M059J (cell line): ENCODE measurements around the gene XK. TPM values are rescaled to one million over a fixed set of nuclear protein-coding genes. Genes with fewer than 3 reads are reported as not detected.
"Not testable (repeated sequence)": the region's sequence is repeated elsewhere in the genome, so short reads cannot be mapped to it uniquely, and the experiment has no call there.

Source experiments
- DNase-seq: peaks from one replicate; pipeline ENCODE4 v3.0.0-alpha.2; 2012; ENCODE audit warnings: low read depth
- total RNA-seq: library from RNA; depleted of rRNA; stranded (reverse); fragments of >200 nt; shearing (Covaris generic); gene quantifications from 2 replicates; pipeline ENCODE4 v1.2.3, GENCODE V29; 2014; rRNA removed

XK gene, protein sequence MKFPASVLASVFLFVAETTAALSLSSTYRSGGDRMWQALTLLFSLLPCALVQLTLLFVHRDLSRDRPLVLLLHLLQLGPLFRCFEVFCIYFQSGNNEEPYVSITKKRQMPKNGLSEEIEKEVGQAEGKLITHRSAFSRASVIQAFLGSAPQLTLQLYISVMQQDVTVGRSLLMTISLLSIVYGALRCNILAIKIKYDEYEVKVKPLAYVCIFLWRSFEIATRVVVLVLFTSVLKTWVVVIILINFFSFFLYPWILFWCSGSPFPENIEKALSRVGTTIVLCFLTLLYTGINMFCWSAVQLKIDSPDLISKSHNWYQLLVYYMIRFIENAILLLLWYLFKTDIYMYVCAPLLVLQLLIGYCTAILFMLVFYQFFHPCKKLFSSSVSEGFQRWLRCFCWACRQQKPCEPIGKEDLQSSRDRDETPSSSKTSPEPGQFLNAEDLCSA
- total RNA-seq = 1.3 and 1.6 TPM in 2 replicates

DNA sequence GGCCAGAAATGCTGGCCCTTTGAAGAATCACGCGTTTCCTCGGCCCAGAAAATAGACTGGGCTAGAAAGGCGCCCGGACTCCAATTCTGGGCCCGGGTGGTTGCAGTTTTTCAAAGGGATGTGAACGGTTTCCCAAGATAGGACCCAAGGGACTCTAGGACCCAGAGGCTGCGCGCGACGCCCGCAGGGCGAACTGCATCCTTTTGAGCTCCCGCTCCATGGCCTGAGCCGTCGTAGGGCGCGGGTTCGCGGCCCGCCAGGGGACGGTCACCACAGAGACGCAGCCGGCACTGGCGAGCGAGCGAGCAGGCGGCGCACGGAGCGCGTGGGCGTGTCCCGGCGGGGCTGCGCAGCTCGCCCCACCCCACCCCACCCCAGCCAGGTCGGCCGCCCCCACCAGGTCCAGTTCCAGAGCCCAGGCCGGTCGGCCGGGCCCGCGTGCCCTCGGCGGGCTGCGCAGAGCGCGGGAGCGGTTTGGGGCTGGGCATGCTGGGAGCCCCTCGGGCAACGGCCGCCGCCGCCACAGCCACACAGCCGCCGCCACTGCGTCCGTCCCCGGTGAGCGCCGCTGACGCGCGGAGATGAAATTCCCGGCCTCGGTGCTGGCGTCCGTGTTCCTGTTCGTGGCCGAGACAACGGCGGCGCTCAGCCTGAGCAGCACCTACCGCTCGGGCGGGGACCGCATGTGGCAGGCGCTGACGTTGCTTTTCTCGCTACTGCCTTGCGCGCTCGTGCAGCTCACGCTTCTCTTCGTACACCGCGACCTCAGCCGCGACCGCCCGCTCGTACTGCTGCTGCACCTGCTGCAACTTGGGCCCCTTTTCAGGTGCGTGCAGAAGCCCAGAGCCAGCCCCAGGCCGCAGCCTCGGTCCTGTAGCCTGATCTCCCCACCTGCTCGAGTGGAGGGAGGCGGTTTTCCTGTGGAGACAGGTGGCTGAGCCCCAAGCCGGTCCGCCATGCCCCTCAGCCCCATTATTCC lies at the start of gene XK:
Gene XK (plus strand): TSS at position 411 of the 979 bp plus-strand sequence. CDS start 171 bp downstream, at position 582.
- peak; percentile 69 for DNase-seq

DNA sequence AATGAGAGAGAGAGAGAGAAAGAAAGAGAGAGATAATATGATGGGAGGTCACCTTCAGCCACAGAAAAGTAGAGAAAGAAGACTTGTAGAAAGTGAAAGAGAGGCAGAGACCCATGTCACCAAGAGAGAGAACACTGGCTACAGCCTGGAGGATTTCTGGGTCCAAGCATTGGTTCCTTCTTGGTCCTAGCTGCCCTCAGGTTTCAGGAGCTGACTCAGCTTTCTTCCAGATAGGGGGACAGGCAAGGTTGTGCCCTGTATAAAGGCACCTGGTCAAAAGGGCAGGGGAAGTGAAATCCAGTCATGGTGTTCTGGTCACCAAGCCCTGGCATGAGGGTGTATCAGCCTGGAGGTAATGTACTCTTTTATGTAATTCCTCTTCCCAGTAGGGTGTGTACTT lies 47.5 kb upstream of the XK start:
- no peak for DNase-seq

DNA sequence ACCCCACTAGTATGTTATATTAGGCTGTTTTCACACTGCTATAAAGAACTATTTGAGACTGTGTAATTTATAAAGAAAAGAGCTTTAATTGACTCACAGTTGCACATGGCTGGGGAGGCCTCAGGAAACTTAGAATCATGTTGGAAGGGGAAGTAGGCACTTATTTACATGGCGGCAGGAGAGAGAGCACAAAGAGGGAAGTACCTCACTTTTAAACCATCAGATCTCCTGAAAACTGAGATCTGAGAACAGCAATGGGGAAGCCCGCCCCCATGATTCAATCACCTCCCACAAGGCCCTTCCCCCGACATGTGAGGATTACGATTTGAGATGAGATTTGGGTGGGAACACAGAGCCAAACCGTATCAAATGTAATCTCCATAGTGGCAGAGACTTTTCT lies 45.4 kb upstream of the XK start:
- DNase-seq = no peak

DNA sequence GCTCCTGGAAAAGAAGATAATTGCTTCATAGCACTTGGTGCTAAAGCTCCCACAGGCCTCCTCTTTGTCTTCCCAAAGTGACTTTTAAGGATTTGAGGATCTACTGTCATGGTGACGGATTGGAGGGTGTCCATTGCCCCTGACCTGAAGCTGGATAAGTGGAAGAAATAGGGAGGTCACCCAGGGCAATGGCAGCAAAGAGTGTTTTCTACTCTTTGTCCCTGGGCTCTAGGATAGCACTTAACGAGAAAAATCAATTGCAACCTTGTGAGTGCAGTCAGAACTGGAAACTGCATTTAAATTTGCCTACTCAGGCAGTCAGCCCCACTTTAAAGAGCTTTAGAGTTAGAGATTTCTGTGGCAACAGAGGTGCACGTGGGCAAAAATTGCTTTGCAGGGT lies 43.7 kb upstream of the XK start:
- DNase-seq = no peak

DNA sequence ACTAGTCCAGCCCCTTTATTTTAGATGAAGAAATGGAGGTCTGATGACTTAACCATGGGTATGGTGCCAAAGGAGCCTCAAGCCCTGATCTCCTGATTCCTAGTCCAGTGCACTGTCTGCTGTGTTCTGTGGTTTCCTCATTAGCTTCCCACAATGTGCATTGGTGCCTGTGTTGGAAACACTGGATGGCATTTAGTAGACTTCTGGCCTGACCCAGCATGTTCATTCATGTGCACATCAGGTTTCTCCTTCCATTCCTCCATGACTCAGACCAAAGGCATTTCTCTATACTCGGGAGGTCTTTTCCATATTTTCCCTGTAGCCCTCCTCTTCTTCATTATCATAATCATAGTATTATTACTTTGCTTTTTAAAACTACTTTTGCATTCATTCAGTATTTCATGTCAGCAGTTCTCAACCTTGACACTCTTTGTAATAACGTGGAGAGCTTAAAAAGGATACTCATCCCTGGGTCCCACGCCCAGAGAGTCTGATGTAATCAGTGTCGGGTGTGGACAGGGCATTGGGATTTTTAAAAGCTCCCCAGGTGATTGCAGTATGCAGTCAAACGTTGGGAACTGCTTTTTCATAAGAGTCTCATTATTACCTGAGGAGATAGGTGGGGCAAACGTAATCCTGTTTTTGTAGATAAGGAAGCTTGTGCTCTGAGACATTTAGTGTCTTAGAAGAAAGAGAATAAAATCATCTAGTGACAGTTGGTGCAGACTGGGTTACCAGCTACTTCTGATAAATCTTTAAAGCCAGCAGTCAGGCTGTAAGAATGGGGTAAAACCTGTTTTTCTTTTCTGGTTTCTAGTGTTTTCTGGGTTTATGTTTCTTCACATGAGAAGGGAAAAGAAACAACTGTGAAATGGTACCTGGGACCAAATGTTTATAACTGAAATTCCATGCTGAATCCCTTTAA lies 40.9 kb upstream of the XK start:
- peak; percentile 19 for DNase-seq

DNA sequence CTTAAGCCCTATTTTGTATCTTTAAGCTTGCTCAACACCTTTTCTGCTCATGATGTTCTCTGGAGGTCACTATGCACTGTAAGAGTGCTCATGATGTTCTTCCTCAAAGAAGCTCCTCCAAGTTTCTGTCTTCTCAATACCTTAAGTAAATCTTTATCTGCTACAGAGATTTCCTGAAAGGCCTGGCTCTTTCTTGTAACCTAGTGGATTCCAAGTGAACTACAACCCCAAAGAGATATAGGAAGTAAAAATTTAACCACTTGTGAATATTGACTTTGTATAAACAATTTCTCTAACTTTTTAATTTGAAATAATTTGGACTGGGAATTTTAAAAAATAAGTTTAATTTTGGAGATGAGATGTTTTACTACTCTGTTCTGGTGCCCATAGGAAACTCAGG lies 39.3 kb upstream of the XK start:
- DNase-seq = no peak

DNA sequence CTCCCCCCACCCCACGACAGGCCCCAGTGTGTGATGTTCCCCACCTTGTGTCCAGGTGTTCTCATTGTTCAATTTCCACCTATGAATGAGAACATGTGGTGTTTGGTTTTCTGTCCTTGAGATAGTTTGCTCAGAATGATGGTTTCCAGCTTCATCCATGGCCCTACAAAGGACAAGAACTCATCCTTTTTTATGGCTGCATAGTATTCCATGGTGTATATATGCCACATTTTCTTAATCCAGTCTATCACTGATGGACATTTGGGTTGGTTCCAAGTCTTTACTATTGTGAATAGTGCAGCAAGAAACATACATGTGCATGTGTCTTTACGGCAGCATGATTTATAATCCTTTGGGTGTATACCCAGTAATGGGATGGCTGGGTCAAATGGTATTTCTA lies 34.7 kb upstream of the XK start:
- DNase-seq = not testable (repeated sequence)

DNA sequence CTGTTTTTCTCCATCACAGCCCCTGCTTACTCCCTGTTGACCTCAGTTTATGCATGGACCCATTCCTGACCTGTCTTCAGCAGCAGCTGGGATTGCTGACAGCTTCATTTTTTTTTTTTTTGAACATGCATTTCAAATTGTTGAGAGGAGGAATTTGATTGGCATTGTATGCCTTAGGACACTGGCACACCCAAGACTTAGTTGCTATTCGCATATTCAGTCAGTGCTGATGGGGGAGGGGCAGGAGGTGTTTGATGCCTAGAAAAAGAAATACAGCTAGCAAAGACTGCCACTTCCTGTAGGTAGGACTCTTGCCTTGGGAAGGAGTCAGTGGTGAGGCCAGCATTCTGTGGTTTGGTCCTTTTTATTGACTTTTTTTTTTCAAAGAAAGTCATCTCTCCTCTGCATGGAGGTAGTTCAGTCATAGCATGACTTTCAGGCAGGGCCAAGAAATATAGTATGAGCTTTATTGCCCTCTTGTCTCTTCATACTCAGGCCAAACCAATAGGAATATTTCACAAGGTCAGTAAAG lies 33.6 kb upstream of the XK start:
- peak; percentile 30 for DNase-seq

DNA sequence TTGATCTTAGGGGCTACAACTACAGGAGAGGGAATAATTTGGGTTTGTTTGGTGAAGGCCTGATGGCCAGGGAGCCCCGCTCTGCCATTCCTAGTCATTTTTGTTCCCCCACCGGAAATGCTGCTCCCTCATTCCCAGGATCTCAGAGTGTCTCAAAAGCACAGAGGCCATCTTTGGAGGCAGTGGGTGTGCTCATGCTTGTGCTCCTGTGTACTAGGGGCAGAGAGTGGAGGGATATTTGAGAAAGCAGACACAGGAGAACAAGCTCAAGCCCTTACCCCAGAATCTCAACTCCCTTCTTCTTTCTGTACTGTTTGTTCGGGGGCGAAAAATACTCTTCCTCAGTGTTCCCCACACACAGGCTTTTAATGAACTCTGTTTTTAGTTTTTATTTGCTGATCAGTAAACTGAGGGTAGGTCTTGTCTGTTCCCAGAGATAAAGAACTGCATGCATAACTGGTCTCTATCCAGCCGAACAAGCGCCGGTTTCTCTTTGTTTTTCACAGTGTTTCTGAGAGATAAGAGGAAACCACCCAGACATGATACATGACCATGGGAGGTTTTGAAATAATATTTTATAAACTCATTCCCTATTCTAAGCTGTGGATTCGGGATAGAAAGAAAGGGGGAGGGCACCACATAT lies 32.9 kb upstream of the XK start:
- DNase-seq = no peak

DNA sequence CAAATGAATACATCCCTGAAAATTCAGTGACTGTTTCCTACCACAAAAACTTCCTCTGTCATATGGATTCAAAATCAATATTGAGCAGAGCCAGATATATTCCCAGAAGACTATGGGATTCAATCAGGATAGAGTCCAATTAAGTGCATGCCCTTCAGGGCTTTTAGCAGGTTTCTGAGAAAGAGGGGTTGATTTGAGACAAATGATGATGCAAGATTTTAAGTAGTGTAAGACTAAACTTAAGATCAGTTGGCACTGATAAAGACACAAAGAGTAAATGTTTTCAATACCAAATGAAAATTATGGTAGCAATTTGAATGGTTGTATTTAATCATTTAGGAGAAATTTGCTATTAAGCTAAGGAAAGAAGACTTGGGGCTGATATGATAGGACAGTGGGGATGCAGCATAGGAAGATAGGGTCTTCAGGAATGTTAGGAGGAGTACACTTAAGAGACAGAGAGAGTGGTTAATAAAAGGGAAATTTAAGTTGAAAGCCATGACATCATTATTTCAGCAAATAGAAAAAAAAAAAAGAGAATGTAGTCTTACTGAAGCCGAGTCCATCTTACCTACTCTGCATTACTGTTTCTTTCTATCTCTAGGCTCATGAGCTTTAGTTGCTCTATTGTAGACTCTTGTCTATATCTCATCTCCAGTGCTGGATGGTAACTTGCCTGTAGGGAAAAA lies 32.0 kb upstream of the XK start:
- DNase-seq = no peak

DNA sequence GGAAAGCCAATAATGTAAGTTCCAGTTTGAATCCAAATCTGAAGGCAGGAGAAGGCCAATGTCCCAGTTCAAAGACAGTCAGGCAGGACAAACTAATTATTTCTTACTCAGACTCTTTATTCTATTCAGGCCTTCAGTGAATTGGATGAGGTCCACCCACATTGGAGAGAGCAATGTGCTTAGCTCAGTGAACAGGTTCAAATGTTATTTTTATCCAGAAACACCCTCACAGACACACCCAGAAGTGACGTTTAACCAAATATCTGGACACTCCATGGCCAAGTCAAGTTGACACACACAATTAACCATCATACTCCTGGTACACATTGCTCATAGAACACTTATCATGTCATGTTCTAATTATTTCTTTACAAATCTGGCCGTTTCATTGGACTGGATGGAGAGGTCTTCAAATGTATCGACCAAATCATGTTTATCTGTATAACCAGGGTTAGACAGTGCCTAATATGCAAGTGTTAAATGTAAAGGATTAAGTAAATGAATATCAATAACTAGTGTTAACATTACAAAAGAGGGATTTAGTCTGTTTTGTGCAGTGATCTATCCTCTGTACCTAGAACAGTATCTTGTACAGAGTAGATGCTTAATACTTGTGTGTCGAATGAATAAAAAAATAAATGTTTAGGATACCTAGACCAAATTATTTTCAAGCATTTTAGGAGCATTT lies 27.1 kb upstream of the XK start:
- no peak for DNase-seq

DNA sequence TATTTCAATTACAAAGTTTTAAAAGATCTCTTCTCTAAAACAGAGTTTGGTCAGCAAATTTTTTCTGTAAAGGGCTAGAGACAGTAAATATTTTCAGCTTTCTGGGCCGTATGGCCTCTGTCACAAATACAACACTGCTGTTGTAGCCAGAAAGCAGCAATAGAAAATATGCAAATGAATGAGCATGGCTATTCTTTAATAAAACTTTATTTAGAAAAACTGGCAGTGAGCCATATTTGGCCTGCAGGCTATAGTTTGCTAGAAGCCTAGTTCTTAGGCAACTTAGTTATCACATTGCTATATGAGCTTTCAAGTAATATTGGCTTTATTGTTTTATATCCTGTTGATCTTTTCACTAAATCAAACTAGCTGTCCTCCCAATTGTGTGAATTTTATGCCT lies 26.5 kb upstream of the XK start:
- DNase-seq = no peak

DNA sequence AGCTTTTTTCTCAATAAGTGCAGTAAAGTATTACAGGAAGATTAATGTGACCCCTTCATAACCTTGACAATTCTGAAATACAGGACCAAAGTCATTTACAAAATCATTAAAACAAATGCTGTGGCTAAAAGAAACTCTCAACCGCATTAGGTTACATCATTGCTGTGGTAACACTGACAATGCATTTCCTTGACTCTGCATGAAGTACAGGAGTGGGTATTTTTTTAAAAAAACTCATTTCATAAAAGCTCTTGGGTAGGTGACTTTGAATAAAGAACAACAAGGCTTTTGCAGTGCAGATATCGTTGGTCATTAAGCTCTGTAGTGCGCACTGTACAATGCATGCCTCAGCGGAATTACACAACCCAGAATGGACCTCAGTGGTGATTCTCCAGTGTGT lies 23.4 kb upstream of the XK start:
- DNase-seq = no peak

DNA sequence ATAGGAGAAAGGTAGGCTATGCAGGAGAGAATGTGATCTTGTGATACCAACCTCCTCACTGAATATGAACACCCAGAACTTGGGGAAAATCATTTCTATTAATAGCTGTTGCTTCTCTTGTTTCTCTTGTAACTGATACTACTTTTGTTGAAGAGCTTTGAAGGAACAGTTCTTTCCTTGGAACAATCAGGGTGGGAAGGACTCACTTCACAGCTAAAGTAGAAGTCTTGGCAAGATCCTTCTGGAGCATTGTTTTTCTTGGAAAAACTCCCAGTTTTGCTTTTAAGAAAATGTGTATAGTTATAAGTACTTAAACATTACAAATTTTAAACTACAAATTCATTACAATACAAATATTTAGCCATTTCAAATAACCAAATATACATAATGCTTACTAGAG lies 19.1 kb upstream of the XK start:
- DNase-seq = no peak

DNA sequence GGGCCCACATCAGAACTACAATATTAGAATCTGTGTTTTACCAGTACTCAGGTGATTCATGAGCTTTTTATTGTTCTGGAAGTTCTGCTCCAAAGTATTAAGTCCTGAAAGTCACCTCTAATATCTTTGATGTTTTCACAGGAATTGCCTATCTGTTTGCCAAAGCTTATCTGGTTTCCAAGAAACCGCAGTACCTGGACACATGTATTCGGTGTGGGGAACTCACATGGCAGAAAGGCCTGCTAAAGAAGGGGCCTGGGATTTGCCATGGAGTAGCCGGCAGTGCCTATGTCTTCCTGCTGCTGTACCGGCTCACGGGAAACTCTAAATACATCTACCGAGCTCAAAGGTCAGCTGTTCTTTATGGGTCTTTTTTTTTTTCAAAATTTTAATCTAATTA lies 18.4 kb upstream of the XK start:
- no peak for DNase-seq

DNA sequence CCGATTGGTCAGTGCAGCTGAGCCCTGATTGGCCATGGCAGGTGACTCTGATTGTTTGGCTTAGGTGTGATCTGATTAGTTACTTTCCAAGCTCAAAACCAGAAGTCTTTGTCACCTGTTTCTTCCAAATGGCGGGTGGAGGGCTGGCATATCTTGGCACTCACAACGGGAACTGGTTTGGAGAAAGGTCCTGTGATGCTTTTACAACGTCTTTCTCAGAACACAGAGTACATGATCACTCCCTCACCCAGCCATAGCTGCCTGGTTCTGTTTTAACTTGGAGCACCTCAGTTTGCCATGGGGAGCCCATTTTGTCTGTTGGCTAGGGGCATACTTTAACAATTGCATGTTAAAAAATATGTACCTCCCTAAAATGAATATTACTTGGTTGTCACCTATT lies 13.0 kb upstream of the XK start:
- DNase-seq = no peak

DNA sequence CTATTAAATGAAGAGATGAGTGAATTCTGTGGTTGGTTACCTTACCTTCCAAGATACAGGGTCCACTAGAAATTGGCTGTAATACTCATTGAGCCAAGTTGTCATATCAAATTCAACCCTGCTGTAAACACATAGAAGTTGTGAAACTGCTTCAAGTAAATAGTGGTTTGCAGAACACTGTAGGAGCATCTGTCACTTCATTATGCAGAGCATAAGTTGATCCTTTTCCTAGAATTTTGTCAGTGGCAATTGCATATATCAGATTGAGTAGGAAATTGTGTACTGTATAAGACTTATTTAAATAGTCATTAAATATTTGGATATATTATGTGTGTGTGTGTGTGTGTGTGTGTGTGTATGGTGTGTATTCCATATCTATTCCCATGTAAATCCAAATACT lies 8.8 kb upstream of the XK start:
- DNase-seq = no peak

DNA sequence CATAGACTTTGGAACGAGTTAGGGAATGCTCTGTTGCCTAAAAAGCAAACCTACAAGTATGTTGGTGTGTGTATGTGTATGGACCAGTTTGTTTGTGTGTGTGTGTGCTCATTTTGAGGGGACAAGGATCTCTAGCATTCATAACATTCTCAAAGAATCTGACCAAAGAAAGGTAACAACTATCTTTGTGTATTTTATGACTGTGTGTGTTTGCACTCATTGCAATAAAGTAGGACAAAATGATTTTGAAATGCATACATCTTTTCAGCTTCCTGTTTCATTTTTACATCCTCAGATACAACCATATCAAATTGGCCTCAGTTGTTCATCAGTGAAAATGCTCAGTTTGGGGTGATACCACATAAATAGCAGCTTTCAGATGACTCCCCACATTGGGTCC lies 8.3 kb upstream of the XK start:
- DNase-seq = no peak

DNA sequence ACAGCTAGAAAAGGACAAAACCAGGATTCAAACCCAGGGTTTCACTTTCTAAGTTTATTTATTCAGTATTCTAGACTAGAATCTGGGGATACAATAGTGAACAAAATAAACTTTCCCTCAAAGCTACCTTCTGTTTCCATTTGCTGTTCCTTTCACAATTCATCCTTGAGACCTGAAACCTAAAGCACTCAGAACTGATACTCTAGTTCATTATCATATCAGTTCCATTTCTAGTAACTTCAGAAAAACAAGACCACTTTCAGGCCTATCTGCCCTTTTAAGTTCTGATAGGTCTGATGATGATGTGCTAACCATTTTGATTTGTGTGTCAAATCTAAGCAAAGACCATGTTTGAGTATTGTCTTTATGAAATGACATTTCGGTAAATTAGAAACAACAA lies 7.8 kb upstream of the XK start:
- DNase-seq = no peak

DNA sequence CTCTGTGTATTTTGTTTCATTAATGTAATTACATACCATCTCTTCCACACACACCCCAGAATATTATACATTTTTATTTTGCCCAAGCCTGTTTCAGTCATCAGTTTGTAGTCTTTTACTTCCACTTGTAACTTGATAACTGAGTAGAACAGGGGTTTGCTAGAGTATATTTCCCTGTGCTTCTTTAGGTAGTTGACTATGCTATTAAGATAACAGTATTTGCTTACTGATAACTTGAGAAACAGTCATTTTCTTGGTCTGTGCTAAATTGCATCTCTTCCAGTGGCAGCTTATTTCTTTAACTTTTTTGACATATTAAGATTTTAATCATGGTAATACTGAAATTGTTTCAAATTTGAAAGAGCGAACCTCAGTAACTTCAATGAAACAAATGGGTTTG lies 7.0 kb upstream of the XK start:
- DNase-seq = no peak
